GM19463 (cell line): ENCODE data around the gene ATP5PO.
"Not testable (repeated sequence)": the region's sequence is repeated elsewhere in the genome, so short reads cannot be mapped to it uniquely, and the experiment has no call there.

Experiments
- ATAC-seq: cut with Tn5 transposase; IDR thresholded peaks from one replicate; pipeline ENCODE4 v1.9.1; 2021; ENCODE audit warnings: mild to moderate bottlenecking, moderate library complexity; ENCODE audit not compliant: unreplicated experiment

Gene ATP5PO

GRCh38 chr21:33872881-33873515 lies 42.6 kb downstream of the ATP5PO start:
- ATAC-seq = no peak

- no peak for ATAC-seq
Observed at GRCh38 chr21:33871171-33871570, 44.4 kb downstream of the ATP5PO start.

- no peak for ATAC-seq
Observed at GRCh38 chr21:33870768-33871167, 44.8 kb downstream of the ATP5PO start.

- no peak for ATAC-seq
Observed at GRCh38 chr21:33869873-33870272, 45.7 kb downstream of the ATP5PO start.

- ATAC-seq = not testable (repeated sequence)
Observed at GRCh38 chr21:33867868-33868267, 47.7 kb downstream of the ATP5PO start.

GRCh38 chr21:33866826-33867225 lies 48.8 kb downstream of the ATP5PO start:
- no peak for ATAC-seq

GRCh38 chr21:33865996-33866575 lies 49.5 kb downstream of the ATP5PO start:
- ATAC-seq = no peak

- ATAC-seq = no peak
Observed at GRCh38 chr21:33865176-33865575, 50.4 kb downstream of the ATP5PO start.

GRCh38 chr21:33864150-33864549 lies 51.5 kb downstream of the ATP5PO start:
- no peak for ATAC-seq

- ATAC-seq = not testable (repeated sequence)
Observed at GRCh38 chr21:33863191-33863590, 52.4 kb downstream of the ATP5PO start.

GRCh38 chr21:33861125-33861524 lies 54.5 kb downstream of the ATP5PO start:
- no peak for ATAC-seq

- no peak for ATAC-seq
Observed at GRCh38 chr21:33860332-33860879, 55.2 kb downstream of the ATP5PO start.

- no peak for ATAC-seq
Observed at GRCh38 chr21:33859373-33860102, 56.1 kb downstream of the ATP5PO start.

GRCh38 chr21:33858667-33859372 lies 56.8 kb downstream of the ATP5PO start:
- ATAC-seq = no peak

GRCh38 chr21:33857846-33858666 lies 57.5 kb downstream of the ATP5PO start:
- no peak for ATAC-seq

- no peak for ATAC-seq
Observed at GRCh38 chr21:33856893-33857527, 58.6 kb downstream of the ATP5PO start.

GRCh38 chr21:33855190-33855589 lies 60.4 kb downstream of the ATP5PO start:
- ATAC-seq = no peak

GRCh38 chr21:33854604-33855003 lies 61.0 kb downstream of the ATP5PO start:
- ATAC-seq = no peak
